ENCODE measurements around the gene AFF3. TPM values are rescaled to one million over a fixed set of nuclear protein-coding genes. Genes with fewer than 3 reads are reported as not detected.

The AFF3 gene
- total RNA-seq, 1 experiment from 2014 or later: not detected

DNA sequence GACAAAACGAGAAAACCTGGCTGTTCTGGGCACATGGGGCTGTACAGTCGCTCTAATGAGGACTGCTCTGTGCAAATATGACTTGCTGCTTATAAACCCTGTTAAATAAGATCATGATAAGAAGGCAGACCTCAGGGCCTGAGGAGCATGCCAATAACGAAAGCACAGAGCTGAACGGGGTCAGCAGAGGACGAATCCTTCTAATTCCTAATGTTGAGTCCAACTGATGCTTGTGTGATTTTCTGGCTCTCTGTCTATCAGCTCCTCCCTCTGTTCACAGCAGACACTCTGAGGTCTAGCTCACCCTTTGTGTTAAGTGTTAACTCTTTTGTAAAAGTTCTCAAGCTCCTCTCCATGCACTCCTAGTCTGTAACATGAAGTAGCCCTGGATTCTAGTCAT is 485.4 kb downstream of the AFF3 start:
- Histone ChIP-seq H2AFZ (no peak overlapping the region), H3K9me2 (ENCODE audit: insufficient read depth) (no peaks in the 10 kb centered on the region; the same call in none of the 2 replicates), H4K20me1 (ENCODE audit: insufficient read depth) (no peaks in the 10 kb centered on the region; the same call in 1 of the 2 replicates), H3K79me2 (ENCODE audit: low read depth) (no peaks in the 10 kb centered on the region), H3K27me3 (ENCODE audit: insufficient read depth, low read depth) (peaks cover 89% of the 10 kb centered on the region), H3K36me3 (ENCODE audit: low read depth) (no peaks in the 10 kb centered on the region), H3F3A (ENCODE audit: insufficient read depth, low read depth) (no peaks in the 10 kb centered on the region), H3K4me2 (no peak overlapping the region), H3K4me3 (no peak overlapping the region), H3K4me1 (replicated peaks; ENCODE audit: insufficient read depth) (no peaks in the 10 kb centered on the region), H3K27ac (no peak overlapping the region), H3K9me3 (ENCODE audit: insufficient read depth, low read depth) (no peaks in the 10 kb centered on the region)
- DNase-seq: no peak
- no peak for TF ChIP-seq EZH2 (IDR thresholded peaks at IDR 0.05; ENCODE audit: low read depth)
- TF ChIP-seq, protein P1, sequence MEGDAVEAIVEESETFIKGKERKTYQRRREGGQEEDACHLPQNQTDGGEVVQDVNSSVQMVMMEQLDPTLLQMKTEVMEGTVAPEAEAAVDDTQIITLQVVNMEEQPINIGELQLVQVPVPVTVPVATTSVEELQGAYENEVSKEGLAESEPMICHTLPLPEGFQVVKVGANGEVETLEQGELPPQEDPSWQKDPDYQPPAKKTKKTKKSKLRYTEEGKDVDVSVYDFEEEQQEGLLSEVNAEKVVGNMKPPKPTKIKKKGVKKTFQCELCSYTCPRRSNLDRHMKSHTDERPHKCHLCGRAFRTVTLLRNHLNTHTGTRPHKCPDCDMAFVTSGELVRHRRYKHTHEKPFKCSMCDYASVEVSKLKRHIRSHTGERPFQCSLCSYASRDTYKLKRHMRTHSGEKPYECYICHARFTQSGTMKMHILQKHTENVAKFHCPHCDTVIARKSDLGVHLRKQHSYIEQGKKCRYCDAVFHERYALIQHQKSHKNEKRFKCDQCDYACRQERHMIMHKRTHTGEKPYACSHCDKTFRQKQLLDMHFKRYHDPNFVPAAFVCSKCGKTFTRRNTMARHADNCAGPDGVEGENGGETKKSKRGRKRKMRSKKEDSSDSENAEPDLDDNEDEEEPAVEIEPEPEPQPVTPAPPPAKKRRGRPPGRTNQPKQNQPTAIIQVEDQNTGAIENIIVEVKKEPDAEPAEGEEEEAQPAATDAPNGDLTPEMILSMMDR (conservative IDR thresholded peaks at IDR 0.05): no peak
- no TSS peak for BruUV-seq (replicated peaks)
- ChIA-PET CTCF (no interaction called here), POLR2A (ENCODE audit: unreplicated experiment) (no interaction called here)
- intact Hi-C loops (cut with micrococcal nuclease; ENCODE audit: unreplicated experiment): no loop called here

GRCh38 chr2:99653433-99653832 is 489.0 kb downstream of the AFF3 start:
- ChIA-PET CTCF (no interaction called here), POLR2A (ENCODE audit: unreplicated experiment) (no interaction called here)
- no peak overlapping the region for H3K4me3 ChIP-seq
- no peaks in the 10 kb centered on the region for H3K4me1 ChIP-seq (replicated peaks; ENCODE audit: insufficient read depth)
- H3K4me2 ChIP-seq: no peak overlapping the region
- H3K27ac ChIP-seq: no peak overlapping the region
- no peak for DNase-seq
- H3F3A ChIP-seq (ENCODE audit: insufficient read depth, low read depth): no peaks in the 10 kb centered on the region
- BruUV-seq (replicated peaks): no TSS peak
- H3K9me2 ChIP-seq (ENCODE audit: insufficient read depth): no peaks in the 10 kb centered on the region
- intact Hi-C loops (cut with micrococcal nuclease; ENCODE audit: unreplicated experiment): no loop called here
- H4K20me1 ChIP-seq (ENCODE audit: insufficient read depth): no peaks in the 10 kb centered on the region; the same call in 1 of the 2 replicates
- no peaks in the 10 kb centered on the region for H3K9me3 ChIP-seq (ENCODE audit: insufficient read depth, low read depth)
- peaks cover 91% of the 10 kb centered on the region for H3K27me3 ChIP-seq (ENCODE audit: insufficient read depth, low read depth)
- H2AFZ ChIP-seq: no peak overlapping the region
- TF ChIP-seq, protein P1 (conservative IDR thresholded peaks at IDR 0.05): no peak
- TF ChIP-seq EZH2 (IDR thresholded peaks at IDR 0.05; ENCODE audit: low read depth): no peak
- no peaks in the 10 kb centered on the region for H3K79me2 ChIP-seq (ENCODE audit: low read depth)
- no peaks in the 10 kb centered on the region for H3K36me3 ChIP-seq (ENCODE audit: low read depth)

GRCh38 chr2:99652862-99653261 is 489.5 kb downstream of the AFF3 start:
- Histone ChIP-seq H3K4me2 (no peak overlapping the region), H3K27me3 (ENCODE audit: insufficient read depth, low read depth) (peaks cover 91% of the 10 kb centered on the region), H3K79me2 (ENCODE audit: low read depth) (no peaks in the 10 kb centered on the region), H3K27ac (no peak overlapping the region), H3K4me1 (replicated peaks; ENCODE audit: insufficient read depth) (no peaks in the 10 kb centered on the region), H2AFZ (no peak overlapping the region), H4K20me1 (ENCODE audit: insufficient read depth) (no peaks in the 10 kb centered on the region; the same call in 1 of the 2 replicates), H3K9me2 (ENCODE audit: insufficient read depth) (no peaks in the 10 kb centered on the region), H3F3A (ENCODE audit: insufficient read depth, low read depth) (no peaks in the 10 kb centered on the region), H3K9me3 (ENCODE audit: insufficient read depth, low read depth) (no peaks in the 10 kb centered on the region), H3K36me3 (ENCODE audit: low read depth) (no peaks in the 10 kb centered on the region), H3K4me3 (no peak overlapping the region)
- intact Hi-C loops (cut with micrococcal nuclease; ENCODE audit: unreplicated experiment): no loop called here
- ChIA-PET POLR2A (ENCODE audit: unreplicated experiment) (no interaction called here), CTCF (no interaction called here)
- no TSS peak for BruUV-seq (replicated peaks)
- DNase-seq: no peak
- no peak for TF ChIP-seq EZH2 (IDR thresholded peaks at IDR 0.05; ENCODE audit: low read depth)
- TF ChIP-seq, protein P1 (conservative IDR thresholded peaks at IDR 0.05): no peak

Measured in PC-9 (cell line).